SK-N-SH treated with all-trans-retinoic acid at 6 μM for 48 hours (cell line): ENCODE data around the gene CBFB.
A peak's percentile ranks its signal among the peaks of the same experiment; 100 is the strongest.

Experiments used
- ATAC-seq: fragments of 200-7000 bp; cut with Tn5 transposase; 3 replicates; pipeline ENCODE4 v1.9.1; 2020; ENCODE audit warnings: mild to moderate bottlenecking, moderate library complexity
- ARNTL ChIP-seq: fragments of 450-650 bp; formaldehyde crosslinking; IDR thresholded peaks from 2 replicates; pipeline ENCODE4 v1.5.0; 2020; ENCODE audit warnings: low read depth, mild to moderate bottlenecking, moderate library complexity, borderline replicate concordance
- BACH2 ChIP-seq: fragments of 250-450 bp; sonication (Bioruptor Pico); IDR thresholded peaks from 2 replicates; pipeline ENCODE4 v1.9.0; 2021; ENCODE audit warnings: mild to moderate bottlenecking, borderline replicate concordance
- CREB5 ChIP-seq: fragments of 250-450 bp; sonication (Bioruptor Pico); IDR thresholded peaks from 2 replicates; pipeline ENCODE4 v1.5.1; 2020; ENCODE audit warnings: low read depth, mild to moderate bottlenecking, moderate library complexity
- CSDC2 ChIP-seq: fragments of 250-450 bp; sonication (Bioruptor Pico); IDR thresholded peaks from 2 replicates; pipeline ENCODE4 v1.5.0; 2020; ENCODE audit warnings: mild to moderate bottlenecking, moderate library complexity
- CSRNP3 ChIP-seq: fragments of 250-450 bp; sonication (Bioruptor Pico); IDR thresholded peaks from 2 replicates; pipeline ENCODE4 v1.5.1; 2021; ENCODE audit warnings: mild to moderate bottlenecking, moderate library complexity
- GLIS3 ChIP-seq: fragments of 250-450 bp; sonication (Bioruptor Pico); IDR thresholded peaks from 2 replicates; pipeline ENCODE4 v1.5.0; 2020; ENCODE audit warnings: mild to moderate bottlenecking, moderate library complexity
- ISL1 ChIP-seq: fragments of 250-450 bp; sonication (Bioruptor Pico); IDR thresholded peaks from 2 replicates; pipeline ENCODE4 v2.1.2; 2022; ENCODE audit warnings: mild to moderate bottlenecking, moderate library complexity
- OSR1 ChIP-seq: fragments of 250-450 bp; sonication (Bioruptor Pico); IDR thresholded peaks from 2 replicates; pipeline ENCODE4 v1.8.0; 2022; ENCODE audit warnings: moderate library complexity, mild to moderate bottlenecking, inconsistent platforms
- PATZ1 ChIP-seq: fragments of 250-450 bp; sonication (Bioruptor Pico); IDR thresholded peaks from 2 replicates; pipeline ENCODE4 v1.8.0; 2020; ENCODE audit warnings: mild to moderate bottlenecking, moderate library complexity, borderline replicate concordance
- POU6F1 ChIP-seq: fragments of 250-450 bp; sonication (Bioruptor Pico); IDR thresholded peaks from 2 replicates; pipeline ENCODE4 v1.8.0; 2021; ENCODE audit warnings: low read depth, mild to moderate bottlenecking, moderate library complexity, borderline replicate concordance
- SNAI2 ChIP-seq: fragments of 250-450 bp; sonication (Bioruptor Pico); IDR thresholded peaks from 2 replicates; pipeline ENCODE4 v1.5.0; 2020; ENCODE audit warnings: mild to moderate bottlenecking, moderate library complexity
- TCF4 ChIP-seq: fragments of 250-450 bp; sonication (Bioruptor Pico); IDR thresholded peaks from 2 replicates; pipeline ENCODE4 v1.8.0; 2021; ENCODE audit warnings: mild to moderate bottlenecking, moderate library complexity, borderline replicate concordance
- TOX ChIP-seq: fragments of 250-450 bp; sonication (Bioruptor Pico); IDR thresholded peaks from 2 replicates; pipeline ENCODE4 v1.8.0; 2021; ENCODE audit warnings: mild to moderate bottlenecking, moderate library complexity, borderline replicate concordance
- TSHZ2 ChIP-seq: fragments of 250-450 bp; sonication (Bioruptor Pico); IDR thresholded peaks from 2 replicates; pipeline ENCODE4 v1.5.0; 2020; ENCODE audit warnings: mild to moderate bottlenecking, moderate library complexity
- ZC3H10 ChIP-seq: fragments of 250-450 bp; sonication (Bioruptor Pico); IDR thresholded peaks from 2 replicates; pipeline ENCODE4 v1.5.1; 2021; ENCODE audit warnings: mild to moderate bottlenecking, moderate library complexity
- ZNF565 ChIP-seq: fragments of 450-650 bp; formaldehyde crosslinking; conservative IDR thresholded peaks from 2 replicates; pipeline ENCODE4 v1.5.0; 2020; ENCODE audit warnings: low read depth, mild to moderate bottlenecking, moderate library complexity
- ZNF70 ChIP-seq: fragments of 450-650 bp; formaldehyde crosslinking; IDR thresholded peaks from 2 replicates; pipeline ENCODE4 v1.5.0; 2020; ENCODE audit warnings: mild to moderate bottlenecking, moderate library complexity

Gene CBFB

GRCh38 chr16:67000384-67001351 is 28.3 kb upstream of the CBFB start:
- peak; percentile 80 for ATAC-seq
- TF ChIP-seq ZC3H10 (CRISPR knock-in tag) (no peak), PATZ1 (CRISPR knock-in tag) (no peak), BACH2 (no peak), POU6F1 (no peak), TOX (CRISPR knock-in tag) (no peak), CSRNP3 (CRISPR knock-in tag) (no peak), SNAI2 (CRISPR knock-in tag) (no peak), ZNF565 (CRISPR knock-in tag) (no peak), CSDC2 (CRISPR knock-in tag) (no peak), ZNF70 (CRISPR knock-in tag) (no peak), TSHZ2 (CRISPR knock-in tag) (no peak)
- TF ChIP-seq, all 23 proteins: peak for 0

- no peak for TF ChIP-seq ZC3H10 (CRISPR knock-in tag)
- TF ChIP-seq ZNF565 (CRISPR knock-in tag) = no peak
- TF ChIP-seq SNAI2 (CRISPR knock-in tag) = no peak
- no peak for TF ChIP-seq ISL1 (CRISPR knock-in tag)
- TF ChIP-seq POU6F1 = no peak
- no peak for TF ChIP-seq CSDC2 (CRISPR knock-in tag)
- TF ChIP-seq OSR1 (CRISPR knock-in tag) = no peak
- no peak for TF ChIP-seq ARNTL (CRISPR knock-in tag)
- no peak for TF ChIP-seq PATZ1 (CRISPR knock-in tag)
- no peak for TF ChIP-seq TCF4 (CRISPR knock-in tag)
- TF ChIP-seq GLIS3 = no peak
- no peak for TF ChIP-seq CREB5 (CRISPR knock-in tag)
- TF ChIP-seq ZNF70 (CRISPR knock-in tag) = no peak
- no peak for ATAC-seq
Observed at GRCh38 chr16:67001726-67002125, 27.2 kb upstream of the CBFB start.
